HG02759 (cell line): ENCODE results near the gene CYSLTR2.
"Not testable (repeated sequence)": the region's sequence is repeated elsewhere in the genome, so short reads cannot be mapped to it uniquely, and the experiment has no call there.

Experiments used
- ATAC-seq: cut with Tn5 transposase; IDR thresholded peaks from one replicate; pipeline ENCODE4 v1.9.1; 2021; ENCODE audit warnings: mild to moderate bottlenecking, moderate library complexity; ENCODE audit not compliant: unreplicated experiment

CYSLTR2 gene

DNA sequence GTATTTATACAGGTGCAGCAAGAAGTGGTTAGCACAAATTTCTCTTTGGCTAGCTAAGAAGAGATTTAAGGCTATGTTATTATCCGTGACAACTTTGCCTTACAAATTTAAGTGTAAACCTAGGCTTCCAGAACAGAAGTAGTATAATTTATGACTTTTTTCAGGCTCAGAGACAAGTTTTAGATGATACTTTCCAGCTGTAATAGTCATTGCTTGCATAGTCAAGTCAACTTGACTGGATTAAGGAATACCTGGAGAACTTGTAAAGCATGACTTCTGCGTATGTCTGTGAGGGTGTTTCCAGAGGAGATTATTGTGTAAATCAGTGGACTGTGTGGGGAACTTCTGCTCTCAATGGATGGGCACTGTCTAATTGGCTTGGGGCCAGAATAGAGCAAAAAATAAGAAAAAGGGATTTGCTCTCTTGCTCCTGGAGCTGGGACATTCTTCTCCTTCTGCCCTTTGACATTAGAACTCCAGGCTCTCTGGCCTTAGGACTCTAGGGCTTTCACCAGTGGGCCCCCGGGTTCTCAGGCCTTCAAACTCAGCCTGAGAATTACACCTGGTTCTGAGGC, 33.0 kb downstream of the CYSLTR2 start:
- ATAC-seq: no peak

DNA sequence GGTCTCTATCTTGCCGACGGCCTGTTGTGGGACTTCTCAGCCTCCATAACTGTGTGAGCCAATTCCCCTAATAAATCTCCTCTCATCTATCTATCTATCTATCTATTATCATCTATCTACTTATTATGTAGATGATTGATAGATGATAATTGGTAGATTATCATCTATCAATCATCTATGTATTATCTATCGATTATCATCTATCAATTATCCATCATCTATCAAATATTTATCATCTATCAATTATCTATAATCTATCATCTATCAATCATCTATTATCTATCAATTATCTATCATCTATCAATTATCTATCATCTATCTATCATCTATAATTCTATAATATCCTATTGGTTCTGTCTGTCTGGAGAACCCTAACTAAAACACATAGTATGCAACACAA, 33.5 kb downstream of the CYSLTR2 start:
- no peak for ATAC-seq

DNA sequence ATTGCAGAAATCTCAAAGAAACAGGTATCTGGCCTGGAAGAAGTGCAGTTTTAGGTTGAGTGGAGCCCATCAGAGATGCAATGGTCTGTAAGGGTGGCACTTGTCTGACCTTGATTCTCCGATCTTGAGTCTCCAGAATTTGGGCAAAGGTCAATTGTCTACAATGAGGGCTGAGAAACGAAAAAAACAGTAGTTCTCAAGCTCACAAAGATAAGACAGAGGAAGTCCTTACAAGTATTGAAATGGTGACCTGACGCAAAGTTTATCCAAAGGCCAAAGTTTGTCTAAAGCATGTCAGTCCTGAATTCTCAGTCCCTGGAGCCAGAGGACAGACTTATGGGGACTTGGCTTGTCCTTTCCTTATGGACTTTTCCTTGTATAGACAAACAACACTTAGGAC, 40.3 kb downstream of the CYSLTR2 start:
- no peak for ATAC-seq

DNA sequence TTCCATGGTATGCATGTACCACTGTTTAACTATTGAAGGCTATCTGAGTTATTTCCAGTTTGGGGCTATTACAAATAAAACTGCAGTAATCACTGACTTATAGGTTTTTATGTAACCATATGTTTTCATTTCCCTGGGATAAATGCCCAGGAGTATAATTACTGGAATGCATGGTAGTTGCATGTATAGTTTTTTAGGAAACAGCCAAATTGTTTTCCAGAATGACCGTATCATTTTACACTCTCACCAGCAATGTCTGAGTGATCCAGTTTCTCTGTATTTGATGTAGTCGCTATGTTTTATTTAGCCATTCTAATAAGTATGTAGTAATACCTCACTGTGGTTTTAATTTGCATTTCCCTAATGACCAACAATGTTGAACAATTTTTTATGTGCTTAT, 42.0 kb downstream of the CYSLTR2 start:
- no peak for ATAC-seq

DNA sequence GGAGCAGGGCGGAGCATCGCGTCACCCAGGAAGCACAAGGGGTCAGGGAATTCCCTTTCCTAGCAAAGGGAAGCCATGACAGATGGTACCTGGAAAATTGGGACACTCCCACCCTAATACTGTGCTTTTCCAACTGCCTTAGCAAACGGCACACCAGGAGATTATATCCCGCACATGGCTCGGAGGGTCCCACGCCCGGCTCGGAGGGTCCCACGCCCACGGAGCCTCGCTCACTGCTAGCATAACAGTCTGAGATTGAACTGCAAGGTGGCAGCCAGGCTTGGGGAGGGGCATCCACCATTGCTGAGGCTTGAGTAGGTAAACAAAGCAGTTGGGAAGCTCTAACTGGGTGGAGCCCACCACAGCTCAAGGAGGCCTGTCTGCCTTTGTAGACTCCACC, 42.9 kb downstream of the CYSLTR2 start:
- not testable (repeated sequence) for ATAC-seq

DNA sequence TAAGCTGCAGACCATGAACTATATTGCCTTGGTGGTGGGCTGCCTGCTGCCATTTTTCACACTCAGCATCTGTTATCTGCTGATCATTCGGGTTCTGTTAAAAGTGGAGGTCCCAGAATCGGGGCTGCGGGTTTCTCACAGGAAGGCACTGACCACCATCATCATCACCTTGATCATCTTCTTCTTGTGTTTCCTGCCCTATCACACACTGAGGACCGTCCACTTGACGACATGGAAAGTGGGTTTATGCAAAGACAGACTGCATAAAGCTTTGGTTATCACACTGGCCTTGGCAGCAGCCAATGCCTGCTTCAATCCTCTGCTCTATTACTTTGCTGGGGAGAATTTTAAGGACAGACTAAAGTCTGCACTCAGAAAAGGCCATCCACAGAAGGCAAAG, 53.7 kb downstream of the CYSLTR2 start:
- ATAC-seq: no peak

DNA sequence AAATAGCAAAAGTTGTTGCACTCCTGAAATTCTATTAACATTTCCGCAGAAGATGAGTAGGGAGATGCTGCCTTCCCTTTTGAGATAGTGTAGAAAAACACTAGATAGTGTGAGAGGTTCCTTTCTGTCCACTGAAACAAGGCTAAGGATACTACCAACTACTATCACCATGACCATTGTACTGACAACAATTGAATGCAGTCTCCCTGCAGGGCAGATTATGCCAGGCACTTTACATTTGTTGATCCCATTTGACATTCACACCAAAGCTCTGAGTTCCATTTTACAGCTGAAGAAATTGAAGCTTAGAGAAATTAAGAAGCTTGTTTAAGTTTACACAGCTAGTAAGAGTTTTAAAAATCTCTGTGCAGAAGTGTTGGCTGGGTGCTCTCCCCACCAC, 55.0 kb downstream of the CYSLTR2 start:
- ATAC-seq: no peak

DNA sequence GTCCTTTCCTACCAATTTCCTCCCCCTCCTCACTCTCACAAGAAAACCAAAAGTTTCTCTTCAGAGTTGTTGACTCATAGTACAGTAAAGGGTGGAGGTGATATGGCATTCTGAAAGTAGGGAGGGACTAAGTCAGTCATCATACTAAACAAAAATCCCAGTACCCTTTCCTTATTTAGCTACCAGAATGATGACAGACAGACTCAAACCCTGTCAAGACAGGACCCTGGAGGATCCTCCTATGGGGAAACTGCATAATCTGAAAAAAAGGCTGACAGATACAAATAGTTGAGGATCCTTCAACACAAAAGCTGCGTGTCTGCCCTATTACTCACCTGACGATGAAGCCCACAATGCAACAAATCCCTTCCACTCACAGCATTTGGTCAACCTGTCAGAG, 55.5 kb downstream of the CYSLTR2 start:
- no peak for ATAC-seq

DNA sequence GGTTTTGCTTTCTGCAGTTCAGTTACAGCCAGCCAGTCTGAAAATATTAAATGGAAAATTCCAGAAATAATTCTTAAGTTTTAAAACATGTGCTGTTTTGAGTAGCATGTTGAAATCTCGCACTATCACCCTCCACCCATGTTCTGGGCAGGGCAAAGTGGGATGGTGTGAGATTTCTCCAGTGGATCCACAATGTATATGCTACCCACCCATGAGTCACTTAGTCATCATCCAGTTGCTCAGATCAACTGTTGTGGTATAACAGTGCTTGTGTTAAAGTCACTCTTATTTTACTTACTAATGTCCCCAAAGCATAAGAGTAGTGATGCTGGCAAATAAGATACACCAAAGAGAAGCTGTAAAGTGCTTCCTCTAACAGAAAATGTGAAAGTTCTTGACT, 56.4 kb downstream of the CYSLTR2 start:
- ATAC-seq: no peak

DNA sequence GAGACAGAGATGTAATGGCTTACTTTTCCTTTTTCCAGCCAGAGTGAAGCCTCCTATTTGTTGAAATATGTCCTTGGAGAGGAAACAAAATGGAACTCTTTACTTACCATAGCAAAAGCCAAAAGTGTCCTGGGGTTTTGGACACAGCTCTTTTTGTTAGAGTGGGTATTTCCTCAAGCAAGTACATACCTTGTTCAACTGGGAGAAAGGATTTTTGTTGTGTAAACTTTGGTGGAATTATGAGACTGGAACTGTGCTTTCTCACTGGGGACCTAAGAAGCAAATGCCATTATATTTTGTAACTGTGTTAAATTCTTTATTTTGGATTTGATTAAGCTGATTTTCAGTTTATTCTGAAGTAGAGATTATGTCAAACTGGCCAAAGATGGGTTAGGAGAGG, 58.4 kb downstream of the CYSLTR2 start:
- no peak for ATAC-seq

DNA sequence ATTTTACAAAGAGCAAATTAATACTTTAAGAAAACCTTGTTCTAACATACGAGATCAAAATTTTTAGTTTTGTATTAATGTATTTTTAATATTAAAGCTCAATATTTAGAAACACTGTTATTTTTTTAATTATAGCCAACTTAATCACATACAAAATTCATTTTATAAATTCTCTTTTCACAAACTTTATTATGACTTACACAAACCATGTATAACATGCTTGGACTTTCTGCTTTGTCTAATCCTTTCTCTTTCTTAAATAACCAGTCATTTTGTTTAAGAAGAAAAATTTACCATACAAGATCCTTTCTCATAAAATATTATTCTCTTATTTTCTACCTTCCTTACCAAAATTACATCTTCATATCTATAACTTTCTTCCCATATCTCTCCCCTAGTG, 62.2 kb downstream of the CYSLTR2 start:
- ATAC-seq: no peak

DNA sequence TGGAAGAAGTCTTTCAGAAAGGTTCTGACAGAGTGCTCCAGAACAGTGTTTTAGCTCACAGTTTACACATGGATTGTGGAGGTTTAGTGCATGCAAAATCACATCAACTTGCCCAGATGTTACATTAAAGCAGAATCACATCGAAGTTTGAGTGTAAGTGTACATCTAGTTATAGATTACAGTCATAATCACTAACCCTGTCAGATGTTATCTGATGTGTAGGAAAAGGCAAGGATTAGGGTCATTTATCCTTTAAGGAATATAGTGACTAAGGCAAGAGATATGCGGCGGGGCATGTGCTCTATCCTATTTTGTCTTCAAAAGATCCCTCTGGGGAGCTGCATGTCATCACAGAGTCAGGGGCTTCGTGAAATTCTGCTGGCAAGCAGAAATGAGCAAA, 66.9 kb downstream of the CYSLTR2 start:
- ATAC-seq: no peak

DNA sequence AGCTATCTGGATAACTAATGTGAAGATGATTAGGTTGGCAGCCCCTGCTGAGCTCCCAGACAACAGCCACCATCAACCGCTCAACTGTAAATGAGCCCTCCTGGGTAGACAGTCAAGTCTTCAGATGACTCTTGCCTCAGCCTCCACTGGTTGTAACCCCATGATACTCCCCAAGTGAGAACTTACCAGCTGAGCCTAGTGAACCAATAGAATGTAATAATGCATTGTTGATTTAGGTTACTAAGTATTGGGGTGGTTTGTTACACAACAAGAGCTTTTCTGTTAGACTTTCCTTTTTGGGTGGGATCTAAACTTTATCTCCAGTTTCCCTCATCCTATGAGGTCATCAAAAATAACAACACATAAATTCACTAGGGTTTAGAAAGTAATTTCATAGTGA, 69.4 kb downstream of the CYSLTR2 start:
- no peak for ATAC-seq

DNA sequence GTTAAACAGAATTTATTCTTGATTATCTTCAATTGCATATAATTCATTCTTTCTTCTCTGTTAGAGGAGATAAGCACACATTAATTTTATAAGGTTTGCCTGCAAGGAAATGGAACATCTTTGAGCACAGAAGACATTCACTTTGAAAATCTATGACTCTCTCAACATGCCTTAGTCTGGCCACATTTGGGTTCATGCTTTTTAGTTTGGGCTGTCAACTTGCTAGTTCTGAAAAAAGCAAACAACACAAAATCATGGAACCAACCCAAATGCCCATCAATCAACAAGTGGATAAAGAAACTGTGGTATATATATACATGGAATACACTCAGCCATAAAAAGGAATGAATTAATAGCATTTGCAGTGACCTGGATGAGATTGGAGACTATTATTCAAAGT, 71.5 kb downstream of the CYSLTR2 start:
- ATAC-seq: no peak

DNA sequence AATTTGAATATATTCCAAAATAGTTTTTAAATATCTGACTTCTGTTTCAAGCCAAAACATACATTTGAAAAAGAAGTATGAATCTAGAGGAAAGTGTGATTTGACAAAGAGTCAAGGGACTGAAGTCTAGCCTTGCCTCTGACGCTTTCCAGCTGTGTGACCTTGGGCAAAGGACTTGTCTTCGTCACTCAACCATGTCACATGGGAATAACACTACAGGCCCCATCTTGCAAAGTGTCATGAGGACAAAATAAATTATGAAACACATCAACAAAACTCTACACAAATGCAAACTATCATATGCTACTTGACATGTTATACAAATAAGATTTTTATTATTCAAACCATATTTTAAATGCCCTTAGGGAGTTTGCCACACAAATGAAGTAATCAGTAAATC, 73.0 kb downstream of the CYSLTR2 start:
- ATAC-seq: no peak

DNA sequence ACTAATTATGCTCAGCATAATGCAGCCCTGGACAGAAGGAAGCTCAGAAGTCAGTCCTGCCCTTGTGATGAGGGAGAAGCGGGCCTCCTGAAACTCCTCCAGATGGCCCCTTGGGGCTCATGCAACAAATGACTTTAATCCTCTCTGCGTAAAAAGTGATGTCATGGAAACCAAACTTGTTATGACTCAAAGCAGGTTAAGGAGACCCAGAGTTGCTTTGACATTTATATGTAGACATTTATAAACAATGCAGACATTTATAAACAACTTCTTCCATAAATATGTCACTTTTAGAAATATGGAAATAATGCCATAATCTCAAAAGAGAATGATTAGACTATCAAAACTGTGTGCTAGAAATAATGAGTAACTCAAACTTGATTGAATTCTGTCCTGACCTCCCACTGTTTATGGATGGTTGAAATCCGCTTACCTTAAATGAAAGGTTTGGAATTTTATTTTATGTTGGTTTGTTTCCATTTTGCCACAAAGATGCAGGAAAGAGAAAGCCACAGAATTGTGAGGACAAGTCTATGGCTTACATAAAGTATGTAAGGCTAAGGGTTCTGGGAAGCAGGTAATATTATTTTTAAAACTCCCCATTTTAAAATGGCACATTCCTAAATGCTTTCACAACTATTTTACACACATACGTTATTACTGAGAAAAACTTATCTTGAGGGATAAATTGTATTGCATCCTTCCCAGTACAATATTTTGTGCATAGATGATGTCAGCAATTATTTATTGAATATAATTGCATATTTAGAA, 73.7 kb downstream of the CYSLTR2 start:
- no peak for ATAC-seq

DNA sequence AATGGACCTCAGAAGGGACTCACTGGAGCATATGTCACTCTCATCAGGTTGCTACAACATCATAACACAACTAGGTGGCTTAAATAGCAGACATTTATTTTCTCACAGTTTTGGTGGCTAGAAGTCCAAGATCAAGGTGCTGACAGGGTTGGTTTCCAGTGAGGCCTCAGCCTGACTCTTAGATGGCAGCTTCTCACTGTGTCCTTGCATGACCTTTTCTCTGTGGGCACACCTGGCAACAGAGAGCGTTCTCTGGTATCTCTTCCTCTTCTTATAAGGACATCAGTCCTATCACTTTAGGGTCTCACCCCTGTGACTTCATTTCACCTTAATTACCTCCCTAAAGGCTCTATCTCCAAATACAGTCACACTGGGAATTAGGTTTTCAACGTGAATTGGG, 74.5 kb downstream of the CYSLTR2 start:
- no peak for ATAC-seq

DNA sequence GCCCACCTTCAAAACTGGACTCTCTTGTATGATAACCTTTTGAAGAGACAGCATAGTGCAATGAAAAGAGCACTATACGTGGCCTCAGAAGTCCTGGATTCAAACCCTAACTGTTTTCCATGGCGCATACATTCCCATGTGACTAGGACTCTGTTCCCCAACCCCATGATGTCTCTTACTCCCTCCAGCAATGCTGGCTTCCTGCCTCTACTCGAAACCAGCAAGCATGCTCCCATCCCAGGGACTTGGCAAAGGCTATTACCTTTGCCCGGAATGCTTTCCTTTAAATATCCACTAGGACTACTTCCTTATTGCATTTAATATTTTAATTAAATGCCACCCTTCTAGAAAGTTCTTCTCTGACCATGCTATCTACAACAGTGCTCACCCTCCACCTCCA, 75.1 kb downstream of the CYSLTR2 start:
- no peak for ATAC-seq

DNA sequence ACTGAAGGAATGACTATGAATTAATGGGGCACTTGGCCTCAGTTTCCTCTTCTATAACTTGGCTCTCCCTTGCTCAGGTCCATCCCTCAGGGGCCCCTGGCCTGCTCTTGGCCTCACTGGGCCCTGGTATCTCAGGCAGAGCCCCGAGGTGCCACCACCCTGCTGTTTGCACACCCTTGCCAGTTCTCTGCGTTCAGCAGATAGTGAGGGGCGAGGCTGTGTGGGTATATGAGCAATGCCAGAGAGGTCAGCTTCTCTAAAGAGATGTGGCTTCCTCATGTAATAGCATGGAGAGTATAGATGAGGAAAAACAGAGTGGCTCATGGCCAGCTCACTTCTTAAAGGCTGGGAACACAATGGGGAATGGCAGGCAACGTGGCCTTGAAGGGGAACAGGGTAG, 76.1 kb downstream of the CYSLTR2 start:
- ATAC-seq: no peak

DNA sequence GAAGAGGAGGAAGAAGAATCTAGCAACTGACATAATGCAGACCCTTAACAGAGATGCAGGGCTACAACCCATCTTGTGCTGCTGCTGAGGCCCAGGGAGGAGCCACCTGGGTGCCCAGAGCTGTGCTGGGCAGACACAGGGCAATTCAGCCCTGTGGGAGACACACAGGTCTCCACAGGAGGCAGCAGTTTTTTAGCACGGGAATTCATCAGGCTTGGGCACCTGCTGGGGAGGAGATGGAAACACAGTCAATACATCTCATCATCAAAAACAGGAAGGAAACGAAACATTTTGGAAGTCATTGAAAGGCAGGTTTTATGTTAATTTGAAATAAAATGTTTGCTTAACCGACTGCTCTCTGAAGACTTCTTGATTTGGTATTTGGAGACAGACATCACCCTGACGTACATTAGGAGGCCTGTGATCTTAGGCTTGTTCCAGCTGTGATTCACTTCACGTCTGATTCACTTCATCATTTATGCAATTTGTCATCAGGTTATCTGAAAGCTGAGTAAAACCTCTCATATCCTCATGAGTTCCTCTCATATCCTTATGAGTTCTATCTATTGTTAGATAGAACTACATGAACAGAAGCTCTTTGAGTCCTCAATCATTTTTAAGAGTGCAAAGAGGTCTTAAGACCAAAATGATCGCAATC, 77.4 kb downstream of the CYSLTR2 start:
- no peak for ATAC-seq

DNA sequence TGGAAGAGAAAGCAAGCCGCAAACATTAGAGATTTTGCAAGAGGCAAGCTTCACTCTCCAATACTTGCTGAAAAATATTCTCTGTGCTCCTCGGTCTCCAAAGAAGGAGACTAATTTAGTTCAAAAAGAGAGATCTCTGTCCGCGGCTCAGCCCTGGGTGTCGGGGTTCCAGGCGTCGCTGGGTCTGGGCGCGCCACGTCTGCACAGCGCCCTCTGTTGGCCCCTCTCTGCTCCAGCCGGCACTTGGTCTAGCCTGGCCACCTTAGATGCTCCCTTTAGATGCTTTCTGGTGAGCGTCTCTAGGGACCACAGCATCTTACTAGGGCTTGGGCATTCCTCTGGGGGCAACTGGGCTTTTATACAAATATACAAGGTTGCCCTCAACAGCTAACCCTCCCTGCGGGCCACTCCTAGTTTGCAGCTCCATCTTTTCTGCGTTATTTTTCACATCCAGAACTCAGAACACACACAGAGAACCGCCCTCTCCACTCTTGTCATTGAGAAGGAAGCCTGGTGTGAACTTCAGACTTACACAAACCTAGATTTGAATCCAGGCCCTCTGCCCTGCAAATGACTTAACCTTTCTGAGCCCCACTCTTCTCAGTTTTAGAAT, 78.3 kb downstream of the CYSLTR2 start:
- peak; percentile 80 for ATAC-seq

DNA sequence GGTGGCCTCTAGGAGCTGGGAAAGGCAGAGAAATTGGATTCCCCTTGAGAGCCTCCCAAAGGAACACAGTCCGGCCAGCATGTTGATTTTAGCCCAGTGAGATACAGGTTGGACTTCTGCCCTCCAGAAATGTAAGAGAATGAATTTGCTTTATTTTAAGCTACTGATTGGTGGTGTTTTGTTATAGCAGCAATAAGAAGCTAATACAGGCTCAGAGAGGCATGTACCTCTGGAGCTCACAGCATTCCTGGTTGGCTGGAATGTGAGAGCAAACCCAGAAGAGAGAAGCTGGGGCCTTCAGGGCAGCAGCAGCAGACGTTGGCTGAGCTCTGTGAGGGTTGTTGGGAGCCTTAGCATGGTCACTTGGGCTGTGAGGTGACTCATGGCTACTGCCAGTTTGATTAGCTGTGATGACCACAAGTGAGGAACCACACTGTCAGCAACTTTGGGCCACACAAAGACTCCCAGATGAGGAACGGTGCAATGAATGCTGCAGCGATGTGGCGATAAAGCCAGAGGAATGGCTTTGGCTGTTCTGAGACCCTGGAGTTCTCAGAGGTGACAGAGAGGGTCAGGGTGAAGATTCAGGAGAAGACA, 80.1 kb downstream of the CYSLTR2 start:
- no peak for ATAC-seq
